ENCODE data around the gene CDH4. TPM values are rescaled to one million over a fixed set of nuclear protein-coding genes. Genes with fewer than 3 reads are reported as not detected.

The CDH4 gene
- total RNA-seq, 1 experiment from 2014 or later, result not detected

GRCh38 chr20:61565791-61566190 is 313.7 kb downstream of the CDH4 start:
- Histone ChIP-seq H3K36me3 (ENCODE audit: control insufficient read depth, insufficient read depth, low read length) (no peaks in the 10 kb centered on the region), H3K9me3 (0 out of 2 replicates have a peak, but pooled peaks cover 4% of the 10 kb centered on the region), H3K4me3 (ENCODE audit: low read depth, low read length) (no peak overlapping the region), H3K4me1 (no peaks in the 10 kb centered on the region), H3K27me3 (replicated peaks; ENCODE audit: control insufficient read depth, insufficient read depth, low read length) (no peaks in the 10 kb centered on the region)
- TF ChIP-seq CTCF (IDR thresholded peaks at IDR 0.05; ENCODE audit: insufficient read depth in 1 of 2, low read depth in 1 of 2, low read length in 1 of 2, severe bottlenecking in 1 of 2, unreplicated experiment in 1 of 2), result no peak
- intact Hi-C loops (cut with micrococcal nuclease; ENCODE audit: unreplicated experiment), result no loop called here
- no peaks in the 10 kb centered on the region for H3K4me1 Mint-ChIP-seq (ENCODE audit: low read depth, unreplicated experiment)
- POLR2A ChIA-PET, result no interaction called here
- peaks cover 19% of the 10 kb centered on the region for H3K27me3 Mint-ChIP-seq (ENCODE audit: insufficient read depth, unreplicated experiment)
- DNase-seq, result no peak
- CTCF ChIA-PET, result no interaction called here
- no peak overlapping the region for H3K27ac Mint-ChIP-seq (ENCODE audit: unreplicated experiment)
- BruUV-seq (replicated peaks), result no TSS peak
- no peaks in the 10 kb centered on the region for H3K36me3 Mint-ChIP-seq (ENCODE audit: insufficient read depth, unreplicated experiment)
- peaks cover 10% of the 10 kb centered on the region for H3K9me3 Mint-ChIP-seq (ENCODE audit: unreplicated experiment)
- H3K4me3 Mint-ChIP-seq (ENCODE audit: unreplicated experiment), result no peak overlapping the region

- H3K4me3 ChIP-seq (ENCODE audit: low read depth, low read length), result no peak overlapping the region
- no peaks in the 10 kb centered on the region for H3K36me3 ChIP-seq (ENCODE audit: control insufficient read depth, insufficient read depth, low read length)
- H3K27me3 ChIP-seq (replicated peaks; ENCODE audit: control insufficient read depth, insufficient read depth, low read length), result no peaks in the 10 kb centered on the region
- no peaks in the 10 kb centered on the region for H3K36me3 Mint-ChIP-seq (ENCODE audit: insufficient read depth, unreplicated experiment)
- TF ChIP-seq CTCF (IDR thresholded peaks at IDR 0.05; ENCODE audit: insufficient read depth in 1 of 2, low read depth in 1 of 2, low read length in 1 of 2, severe bottlenecking in 1 of 2, unreplicated experiment in 1 of 2), result no peak
- no peaks in the 10 kb centered on the region for H3K4me1 ChIP-seq
- CTCF ChIA-PET, result no interaction called here
- H3K4me3 Mint-ChIP-seq (ENCODE audit: unreplicated experiment), result no peak overlapping the region
- H3K27me3 Mint-ChIP-seq (ENCODE audit: insufficient read depth, unreplicated experiment), result peaks cover 20% of the 10 kb centered on the region
- 0 out of 2 replicates have a peak, but pooled peaks cover 4% of the 10 kb centered on the region for H3K9me3 ChIP-seq
- H3K9me3 Mint-ChIP-seq (ENCODE audit: unreplicated experiment), result peaks cover 10% of the 10 kb centered on the region
- intact Hi-C loops (cut with micrococcal nuclease; ENCODE audit: unreplicated experiment), result no loop called here
- POLR2A ChIA-PET, result no interaction called here
- no peaks in the 10 kb centered on the region for H3K4me1 Mint-ChIP-seq (ENCODE audit: low read depth, unreplicated experiment)
- no peak for DNase-seq
- H3K27ac Mint-ChIP-seq (ENCODE audit: unreplicated experiment), result no peak overlapping the region
- BruUV-seq (replicated peaks), result no TSS peak
Observed at GRCh38 chr20:61566691-61567090, 314.6 kb downstream of the CDH4 start.

- Histone ChIP-seq H3K27me3 (replicated peaks; ENCODE audit: control insufficient read depth, insufficient read depth, low read length) (no peaks in the 10 kb centered on the region), H3K4me1 (no peaks in the 10 kb centered on the region), H3K4me3 (ENCODE audit: low read depth, low read length) (no peak overlapping the region), H3K36me3 (ENCODE audit: control insufficient read depth, insufficient read depth, low read length) (no peaks in the 10 kb centered on the region), H3K9me3 (0 out of 2 replicates have a peak, but pooled peaks cover 4% of the 10 kb centered on the region)
- Mint-ChIP-seq H3K4me3 (ENCODE audit: unreplicated experiment) (no peak overlapping the region), H3K9me3 (ENCODE audit: unreplicated experiment) (peaks cover 10% of the 10 kb centered on the region), H3K36me3 (ENCODE audit: insufficient read depth, unreplicated experiment) (no peaks in the 10 kb centered on the region), H3K27ac (ENCODE audit: unreplicated experiment) (no peak overlapping the region), H3K27me3 (ENCODE audit: insufficient read depth, unreplicated experiment) (peaks cover 20% of the 10 kb centered on the region), H3K4me1 (ENCODE audit: low read depth, unreplicated experiment) (no peaks in the 10 kb centered on the region)
- ChIA-PET CTCF (no interaction called here), POLR2A (no interaction called here)
- intact Hi-C loops (cut with micrococcal nuclease; ENCODE audit: unreplicated experiment), result no loop called here
- no TSS peak for BruUV-seq (replicated peaks)
- TF ChIP-seq CTCF (IDR thresholded peaks at IDR 0.05; ENCODE audit: insufficient read depth in 1 of 2, low read depth in 1 of 2, low read length in 1 of 2, severe bottlenecking in 1 of 2, unreplicated experiment in 1 of 2), result no peak
- DNase-seq, result no peak
Observed at GRCh38 chr20:61567204-61567603, 315.1 kb downstream of the CDH4 start.
